Measurements from ENCODE around the gene CCDC27.

Gene CCDC27

DNA sequence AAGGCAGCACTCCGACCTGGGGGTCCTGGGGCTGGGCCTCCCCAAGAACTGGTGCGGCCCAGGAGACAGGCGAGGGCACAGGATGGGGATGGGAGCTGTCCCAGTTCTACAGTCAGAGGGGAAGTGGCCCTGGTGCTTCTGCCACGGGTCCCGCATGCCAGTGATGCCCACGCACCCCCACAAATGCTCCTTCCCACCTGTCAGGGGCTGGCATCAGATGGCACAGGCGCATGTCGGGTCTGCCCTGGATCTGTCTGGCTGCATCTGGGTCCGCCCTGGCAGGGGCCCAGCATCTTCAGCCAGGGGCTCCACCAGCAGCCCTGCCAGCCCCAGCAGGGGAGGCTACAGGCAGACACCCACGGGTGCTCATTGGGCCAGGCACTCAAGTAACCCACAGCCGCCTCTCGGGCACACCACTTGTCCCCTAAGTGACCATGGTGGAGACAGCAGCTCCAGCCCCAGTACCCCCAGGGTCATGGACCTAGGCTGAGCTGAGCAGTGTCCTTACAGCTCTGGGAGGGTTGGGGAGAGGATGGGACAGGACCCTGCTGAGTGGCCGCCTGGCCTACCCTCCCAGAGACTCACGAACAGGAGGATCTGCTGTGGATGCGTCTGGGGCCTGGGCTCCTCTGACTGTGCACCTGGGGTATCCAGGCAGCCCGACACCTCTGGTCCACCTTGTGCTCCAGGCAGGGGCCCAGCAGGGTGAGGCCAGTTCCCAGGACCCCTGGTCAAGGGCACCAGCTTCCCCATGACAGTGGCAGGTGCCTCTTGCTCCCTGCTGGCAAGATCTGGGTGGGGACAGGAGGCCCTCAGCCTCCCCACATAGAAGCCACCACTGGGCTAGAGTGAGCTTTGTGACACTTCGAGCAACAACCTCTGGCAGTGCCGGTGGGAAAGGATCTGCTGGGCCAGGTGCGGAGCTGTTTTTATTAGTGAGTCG lies 25.7 kb downstream of the CCDC27 start:
- no peak for DNase-seq

DNA sequence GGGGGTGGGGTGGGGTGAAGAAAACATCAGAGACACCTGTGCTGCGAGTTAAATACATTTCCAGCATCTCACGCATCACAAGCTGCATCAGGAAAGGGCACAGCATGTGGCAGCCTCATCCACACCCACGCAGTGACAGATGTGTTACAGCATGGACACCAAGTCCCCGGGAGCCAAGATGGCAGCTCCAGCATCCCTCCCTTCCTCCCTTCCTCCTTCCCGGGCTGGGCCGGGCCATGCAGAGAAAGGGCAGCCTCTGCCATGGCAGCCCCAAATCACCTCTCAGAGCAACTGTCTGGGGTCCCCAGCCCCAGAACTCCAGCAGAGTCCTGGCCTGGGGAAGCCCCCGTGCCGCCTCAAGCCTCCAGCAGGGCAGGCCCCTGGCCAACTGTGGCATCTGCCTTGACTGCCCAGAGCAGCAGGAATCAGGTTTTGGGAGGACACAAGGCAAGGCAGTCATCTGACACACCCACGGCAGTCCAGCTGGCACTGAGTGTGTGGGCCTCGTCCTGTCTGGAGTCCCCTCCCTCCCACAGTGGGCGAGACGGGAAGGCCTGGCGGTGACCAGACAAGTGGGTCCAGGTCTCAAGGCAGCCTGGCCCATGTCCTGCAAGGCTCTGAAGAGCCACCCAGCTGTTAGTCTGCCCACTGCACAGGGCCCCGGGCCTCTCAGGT lies 26.5 kb downstream of the CCDC27 start:
- no peak for DNase-seq

DNA sequence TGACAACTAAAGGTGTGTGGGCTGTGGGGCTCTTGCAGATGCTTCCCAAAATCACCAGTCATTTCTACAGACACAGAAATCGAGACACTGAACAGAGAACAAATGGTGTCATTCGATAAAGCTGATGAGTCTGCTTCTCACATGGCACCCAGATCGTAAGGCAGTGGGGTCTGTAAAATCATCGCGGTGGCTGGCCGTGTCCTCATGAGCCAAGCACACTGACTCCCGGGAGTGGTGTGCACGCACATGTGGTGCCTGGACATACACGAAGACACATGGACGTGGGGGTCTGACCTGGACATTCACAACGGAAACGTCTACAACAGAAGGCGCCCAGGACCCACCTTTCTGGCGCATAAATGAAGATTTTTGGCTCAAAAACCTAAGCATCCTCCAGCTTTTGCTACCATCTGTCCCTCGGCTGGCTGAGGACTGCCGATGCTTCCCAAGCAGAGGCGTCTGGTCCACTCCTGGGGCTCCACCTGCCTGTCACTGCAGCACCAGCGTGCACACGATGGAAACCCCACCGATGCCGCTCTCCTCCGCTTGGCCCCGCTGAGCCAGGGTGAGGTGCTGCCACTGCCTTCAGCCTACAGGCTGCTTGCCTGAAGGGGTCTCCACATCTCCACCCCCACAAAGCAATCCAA lies 27.1 kb downstream of the CCDC27 start:
- DNase-seq, result no peak

DNA sequence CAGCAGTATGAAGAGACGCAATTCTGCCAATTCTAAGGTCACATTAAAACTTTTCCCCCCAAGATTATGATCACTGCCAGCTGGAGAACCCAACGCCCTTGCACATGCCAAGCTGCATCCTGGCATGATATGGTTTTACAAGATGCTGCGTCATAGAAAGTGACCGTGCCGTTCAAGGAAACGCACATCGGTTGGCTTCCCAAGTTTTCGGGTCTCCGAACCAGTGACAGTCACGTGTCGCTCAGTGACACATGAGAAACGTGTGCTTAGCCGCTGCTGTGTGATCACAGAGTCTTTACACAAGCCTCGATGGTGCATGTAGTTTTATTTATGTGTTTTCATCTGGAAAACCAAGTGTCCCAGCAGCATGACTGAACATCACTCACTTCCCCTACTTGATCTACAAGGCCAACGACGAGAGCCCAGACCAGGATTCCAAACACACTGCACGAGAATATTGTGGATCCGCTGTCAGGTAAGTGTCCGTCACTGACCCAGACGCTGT lies 27.7 kb downstream of the CCDC27 start:
- DNase-seq, result no peak

DNA sequence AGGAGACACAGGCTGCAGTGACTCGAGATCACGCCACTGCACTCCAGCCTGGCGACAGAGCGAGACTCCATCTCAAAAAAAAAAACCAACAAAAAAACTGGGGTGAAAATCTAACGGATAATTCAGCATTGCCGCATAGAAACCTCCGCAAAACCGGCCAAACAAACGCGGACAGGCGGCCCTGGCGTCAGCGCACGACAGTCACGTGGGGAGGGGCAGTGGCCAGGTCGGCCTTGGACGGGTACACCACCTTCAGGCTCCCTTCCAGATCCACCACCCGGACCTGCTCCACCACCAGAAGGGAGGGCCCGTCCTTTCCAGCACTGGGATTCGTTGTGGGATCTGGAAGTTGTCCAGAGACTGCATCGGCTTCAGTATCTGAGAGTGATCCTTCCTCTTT lies 28.7 kb downstream of the CCDC27 start:
- no peak for DNase-seq

DNA sequence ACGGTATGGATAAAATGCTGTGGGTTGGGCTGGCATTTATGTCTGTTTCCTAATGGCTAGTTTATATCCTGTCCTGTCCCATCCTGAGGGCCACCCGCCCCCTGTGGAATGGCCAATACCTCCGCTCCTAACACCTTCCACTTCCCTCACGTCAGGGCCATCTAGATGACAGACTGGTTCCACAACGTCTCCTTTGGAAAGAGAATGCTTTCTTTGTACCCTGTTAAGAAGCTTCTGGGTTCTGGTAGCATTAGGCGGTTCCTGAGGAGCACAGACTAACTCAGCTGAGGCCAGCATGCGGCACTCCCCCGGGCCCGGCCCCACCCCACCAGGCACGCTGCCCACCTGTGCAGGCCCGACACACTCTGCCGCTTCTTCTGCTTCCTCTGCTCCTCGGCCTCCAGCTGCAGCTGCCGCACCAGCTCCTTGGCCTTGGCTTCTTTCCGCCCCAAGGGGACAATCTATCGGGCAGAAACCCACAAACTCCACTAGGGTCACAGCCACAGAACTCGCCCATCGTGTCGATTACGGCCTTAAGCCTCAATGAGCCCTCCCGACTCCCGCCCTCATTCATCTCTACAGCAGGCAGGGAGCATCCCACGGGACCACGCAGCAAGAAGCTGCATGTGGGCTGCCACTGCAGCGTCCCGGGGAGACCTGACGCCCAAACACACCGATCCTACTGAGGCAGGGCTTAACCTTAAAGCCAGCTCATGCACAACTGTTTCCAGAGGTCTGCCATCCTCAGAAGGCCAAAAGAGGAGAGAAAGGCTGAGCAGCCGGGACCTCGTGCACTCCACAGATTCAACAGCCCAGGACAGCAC lies 31.6 kb downstream of the CCDC27 start:
- no peak for DNase-seq

DNA sequence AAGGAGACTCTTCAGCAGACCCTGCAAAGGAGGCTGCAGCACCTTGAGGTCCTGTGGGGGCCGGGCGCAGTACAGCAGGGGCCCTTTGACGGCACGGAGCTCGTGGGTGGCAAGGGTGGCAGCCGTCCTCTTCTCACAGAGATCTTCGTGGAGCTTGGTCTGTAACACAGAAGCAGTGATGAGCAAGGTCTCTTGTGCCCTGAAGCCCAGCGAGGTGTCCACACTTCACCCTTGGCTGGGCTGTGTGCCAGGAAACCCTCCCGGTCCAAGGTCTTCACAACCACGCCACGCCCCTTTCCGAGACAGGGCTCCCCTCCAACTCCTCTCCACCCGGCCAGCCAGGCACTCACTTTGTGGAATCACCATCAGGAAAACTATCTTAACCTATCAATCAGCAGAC lies 32.8 kb downstream of the CCDC27 start:
- DNase-seq, result no peak

DNA sequence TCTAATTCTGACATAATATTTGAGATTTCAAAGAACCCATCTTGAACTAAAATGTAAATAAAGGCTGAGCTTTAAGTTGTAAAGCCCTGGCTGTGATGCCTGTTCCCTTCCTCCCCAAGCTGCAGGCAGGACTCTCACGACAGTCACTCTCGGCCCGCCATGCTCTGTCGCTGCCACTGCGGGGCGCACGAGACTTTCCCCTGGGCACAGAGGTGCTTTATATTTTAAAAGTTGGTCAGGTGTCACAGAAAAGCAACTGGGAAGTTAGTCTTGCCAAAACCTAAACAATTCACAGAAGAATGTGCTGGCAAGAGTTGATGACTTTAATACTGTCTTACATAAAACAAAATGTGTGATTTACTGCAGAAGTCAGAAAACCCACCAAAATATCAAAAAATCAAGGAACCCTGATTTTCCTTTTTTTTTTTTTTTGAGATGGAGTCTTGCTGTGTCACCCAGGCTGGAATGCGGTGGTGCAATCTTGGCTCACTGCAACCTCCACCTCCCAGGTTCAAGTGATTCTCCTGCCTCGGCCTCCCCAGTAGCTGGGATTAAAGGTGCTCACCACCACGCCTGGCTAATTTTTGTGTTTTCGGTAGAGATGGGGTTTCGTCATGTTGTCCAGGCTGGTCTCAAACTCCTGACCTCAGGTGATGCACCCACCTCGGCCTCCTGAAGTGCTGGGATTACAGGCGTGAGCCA lies 33.4 kb downstream of the CCDC27 start:
- DNase-seq, result peak; percentile 37

DNA sequence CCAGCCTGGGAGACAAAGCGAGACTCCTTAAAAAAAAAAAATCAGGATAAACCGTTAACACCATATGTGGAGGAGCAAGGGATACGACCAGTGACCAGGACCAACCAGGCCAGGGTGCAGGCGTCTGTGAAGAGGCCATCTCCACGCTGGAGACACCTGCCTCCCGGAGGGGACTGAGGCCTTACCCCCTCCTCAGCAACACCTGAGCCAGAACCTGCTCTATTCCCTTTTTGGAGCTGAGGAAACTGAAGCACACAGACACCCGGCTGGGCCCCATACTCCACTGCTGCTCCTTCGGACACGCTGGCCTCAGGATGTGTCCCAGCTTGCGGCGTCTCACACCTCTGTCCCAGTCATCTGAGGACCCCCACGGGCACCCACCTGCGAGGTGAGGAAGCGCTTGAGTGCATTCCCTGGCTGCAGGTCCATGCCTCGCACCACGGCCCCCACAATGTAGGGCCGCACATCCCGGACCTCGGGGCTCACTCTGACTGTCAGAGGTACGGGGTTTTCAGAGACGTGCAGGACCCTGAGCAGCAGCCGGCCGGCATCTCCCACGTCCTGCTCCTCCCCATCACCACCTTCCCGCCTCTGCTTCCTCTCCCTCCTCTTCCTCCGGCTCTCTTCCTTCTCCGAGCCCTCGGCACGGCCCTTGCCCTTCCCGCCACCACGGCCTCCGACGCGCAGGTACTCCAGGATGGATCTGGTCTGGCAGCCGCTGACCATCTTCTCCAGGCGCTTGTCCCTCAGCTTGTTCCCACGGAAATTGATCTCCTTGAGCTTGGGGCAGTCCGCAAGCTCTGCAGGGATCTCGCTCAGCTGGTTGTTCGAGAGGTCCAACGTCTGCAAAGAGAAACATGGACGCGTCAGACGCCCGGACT lies 34.5 kb downstream of the CCDC27 start:
- DNase-seq, result no peak

DNA sequence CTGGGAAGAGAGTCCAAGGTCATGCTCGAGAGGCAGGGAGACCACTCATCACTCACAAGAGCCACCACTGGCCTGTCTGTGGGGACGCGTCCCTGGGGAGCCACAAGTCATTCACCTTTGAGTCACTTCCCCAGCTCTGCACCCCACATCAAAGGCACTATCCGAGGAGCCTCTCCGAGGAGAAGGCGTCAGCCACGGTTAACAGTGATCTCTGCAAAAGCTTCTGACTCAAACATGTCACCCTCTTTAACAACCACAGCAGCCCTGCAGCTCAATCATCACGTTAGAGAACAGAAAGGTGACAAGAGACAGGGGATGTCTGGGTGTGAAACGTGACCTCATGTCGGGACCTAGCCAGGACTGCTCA lies 35.1 kb downstream of the CCDC27 start:
- DNase-seq, result peak; percentile 89

DNA sequence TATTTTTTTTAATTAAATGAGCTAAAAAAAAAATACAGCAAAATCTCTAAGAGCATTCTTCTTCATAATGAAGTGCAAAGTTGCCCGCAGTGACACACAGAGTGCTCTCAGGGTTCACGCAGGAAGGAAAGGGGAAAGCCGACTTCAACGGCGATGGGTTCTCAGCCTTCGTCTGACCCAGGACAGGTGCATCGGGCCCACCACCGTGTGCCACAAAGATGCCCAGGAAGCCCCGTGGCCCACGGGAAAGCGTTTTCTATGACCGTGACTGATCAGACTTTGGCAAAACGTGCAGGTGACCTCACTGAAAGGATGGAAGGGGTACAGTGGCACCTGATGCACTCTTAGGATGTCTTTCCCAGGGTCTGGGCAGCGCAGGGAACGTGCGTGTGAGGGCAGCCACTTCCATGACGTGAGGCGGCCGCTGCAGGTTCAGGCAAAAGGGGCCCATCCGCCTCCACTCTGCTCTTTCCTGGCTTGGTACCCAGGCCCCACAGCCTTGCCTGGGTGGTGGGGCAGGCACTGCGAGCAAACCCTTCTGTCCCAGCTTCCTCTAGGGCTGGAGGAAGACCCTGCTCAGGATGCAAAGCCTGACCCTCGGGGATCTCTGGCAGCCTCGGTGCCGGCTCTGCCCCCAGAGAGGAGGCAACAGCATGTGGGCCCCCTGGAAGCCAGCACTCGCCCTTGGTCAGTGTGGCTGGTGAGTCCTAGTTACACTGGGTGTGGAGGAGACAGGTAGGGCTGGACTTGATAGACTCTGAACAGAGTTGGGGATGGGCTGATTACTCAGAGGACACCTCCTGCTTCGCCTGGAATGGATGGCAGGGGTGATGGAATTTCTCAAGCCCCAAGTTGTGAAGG lies 35.7 kb downstream of the CCDC27 start:
- DNase-seq, result no peak

DNA sequence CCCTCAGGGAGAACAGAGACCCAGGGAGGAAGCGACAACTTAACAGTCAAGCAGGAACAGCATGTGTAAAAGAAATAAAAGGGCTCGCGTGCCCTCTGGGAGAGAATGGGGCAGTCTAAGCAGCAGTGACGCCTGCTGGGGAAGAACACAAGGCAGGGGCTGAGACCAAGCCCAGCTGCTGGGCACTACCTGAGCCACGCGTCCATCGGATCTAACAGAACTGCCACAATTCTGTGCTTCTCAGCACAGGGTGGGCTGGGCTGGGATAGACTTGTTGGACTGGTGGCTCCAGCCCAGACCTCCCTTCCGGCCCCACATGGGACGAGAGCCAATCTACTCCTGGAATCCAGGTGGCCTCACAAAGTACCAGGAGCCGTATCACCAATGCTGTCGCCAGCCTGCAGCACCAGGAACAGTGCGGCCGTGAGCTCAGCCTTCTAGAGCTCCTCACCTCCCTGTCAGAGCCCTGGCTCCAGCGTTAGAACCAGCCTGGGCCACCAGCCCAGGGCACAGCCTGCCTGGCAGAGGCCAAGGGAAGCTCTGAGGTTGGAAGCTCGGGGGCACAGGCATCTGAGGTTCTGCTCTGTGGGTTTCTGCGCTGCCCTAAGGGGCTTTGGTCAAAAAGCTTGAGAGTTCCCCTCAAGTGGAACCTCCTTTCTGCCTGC lies 36.6 kb downstream of the CCDC27 start:
- no peak for DNase-seq

DNA sequence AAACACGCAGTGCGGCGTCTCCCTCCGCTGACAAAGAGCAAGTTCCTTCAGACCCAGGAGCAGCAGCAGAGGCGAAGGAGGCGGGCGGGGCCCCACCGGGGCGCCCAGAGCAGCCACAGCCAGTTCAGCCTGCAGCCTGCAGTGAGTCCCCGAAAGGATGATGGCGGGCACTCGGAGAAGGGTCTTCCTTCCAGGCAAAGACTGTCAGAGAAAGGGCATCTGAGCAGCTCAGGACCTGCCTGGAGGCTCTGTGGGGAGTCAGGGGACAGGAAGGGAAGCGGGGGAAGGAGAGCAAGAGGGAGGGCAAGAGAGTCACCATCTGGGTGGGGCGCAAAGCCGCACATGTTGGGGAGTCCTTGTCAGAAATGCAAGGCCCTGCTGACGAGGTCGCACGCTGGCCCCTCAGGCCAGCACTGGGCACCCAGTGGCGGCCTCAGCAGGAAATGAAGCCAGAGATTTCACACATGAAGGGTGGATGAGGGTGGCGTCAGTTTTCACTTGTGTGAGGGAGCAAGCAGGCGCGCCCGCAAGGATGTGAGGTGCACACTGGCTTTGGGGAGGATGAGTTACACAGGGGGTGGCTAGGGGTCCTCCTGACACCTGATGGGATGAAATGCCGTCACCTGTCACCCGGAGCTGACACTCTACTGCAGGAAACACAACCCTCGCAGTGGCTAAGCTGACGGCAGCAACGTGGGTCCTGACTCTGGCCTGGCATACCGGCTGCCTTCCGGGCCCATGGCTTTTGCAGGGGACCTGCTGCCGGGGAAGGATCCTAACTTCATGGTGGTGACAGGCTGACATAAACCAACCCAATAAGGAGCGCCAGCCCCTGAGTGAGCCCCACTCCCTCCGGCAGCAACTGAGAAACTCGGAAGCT lies 37.4 kb downstream of the CCDC27 start:
- no peak for DNase-seq

DNA sequence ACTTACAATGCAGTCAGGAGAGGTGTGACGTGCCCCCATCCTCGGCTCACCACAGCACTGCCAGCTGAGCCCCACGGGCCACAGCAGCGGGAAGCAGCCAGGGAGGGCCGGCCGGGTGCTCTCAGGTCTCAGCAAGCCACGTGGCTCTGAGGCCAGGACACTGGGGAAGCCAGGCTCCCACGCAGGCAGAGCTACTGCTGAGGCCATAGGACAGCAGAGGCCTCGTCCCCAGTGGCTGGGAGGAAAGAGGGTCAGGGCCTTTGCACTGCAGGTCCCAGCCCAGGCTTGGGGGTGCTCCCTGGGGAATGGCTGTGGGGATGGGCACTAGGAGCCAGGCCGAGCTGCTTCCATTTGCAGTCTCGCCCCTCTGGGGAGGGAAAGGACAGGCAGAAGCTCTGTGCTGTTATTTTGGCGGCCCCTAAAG lies 38.3 kb downstream of the CCDC27 start:
- no peak for DNase-seq

DNA sequence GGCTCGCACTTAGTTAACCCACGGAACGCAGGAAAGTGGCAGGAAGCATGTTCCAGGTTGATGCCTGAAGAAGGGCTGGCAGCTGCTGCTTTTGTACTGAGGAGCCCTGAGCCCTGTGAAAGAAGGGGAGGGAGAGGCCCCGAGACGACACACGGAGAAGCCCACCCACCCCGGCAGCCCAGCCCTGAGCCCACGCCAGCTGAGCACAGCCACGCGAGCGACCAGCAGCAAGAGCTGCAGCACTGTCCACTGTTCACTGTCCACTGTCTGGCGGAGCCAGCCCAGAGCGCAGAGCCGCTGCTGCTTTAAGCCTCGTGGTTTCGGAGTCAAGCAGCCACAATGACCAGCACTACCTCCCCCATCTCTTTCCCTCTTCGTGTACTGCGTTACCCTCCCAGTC lies 38.7 kb downstream of the CCDC27 start:
- no peak for DNase-seq

DNA sequence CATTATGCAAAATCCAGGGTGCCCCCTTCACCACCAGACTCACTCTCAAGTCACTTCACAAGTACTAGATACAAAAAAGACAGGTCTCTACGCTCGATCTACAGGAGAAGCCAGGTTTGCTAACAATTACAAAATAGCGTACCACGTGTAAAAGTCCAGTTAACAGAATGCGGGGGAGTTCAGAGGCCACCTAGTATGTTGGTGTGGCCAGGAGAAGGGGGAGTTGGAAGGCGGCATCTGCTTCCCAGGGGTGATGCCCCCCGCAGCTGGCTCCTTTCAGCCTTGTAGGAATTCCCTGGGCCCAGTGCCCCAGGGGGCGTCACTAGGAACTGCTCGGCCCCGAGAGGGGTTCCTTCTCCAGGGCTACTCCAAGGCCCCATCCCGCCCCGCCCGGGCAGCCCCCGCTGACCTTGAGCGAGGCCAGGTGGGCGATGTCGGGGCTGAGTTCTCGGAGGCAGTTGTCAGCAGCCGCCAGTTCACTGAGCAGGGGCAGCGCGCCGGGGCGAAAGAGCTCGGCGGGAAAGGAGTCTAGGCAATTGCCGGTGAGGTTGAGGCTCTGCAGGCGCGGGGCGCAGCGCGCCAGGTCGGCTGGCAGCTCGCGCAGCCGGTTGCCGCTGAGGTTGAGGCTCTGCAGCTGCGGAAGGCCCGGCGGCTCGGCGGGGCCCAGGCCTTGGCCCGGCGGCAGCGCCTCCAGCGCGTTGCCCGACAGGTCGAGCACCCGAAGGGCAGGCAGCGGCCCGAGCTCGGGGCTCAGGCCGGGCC lies 43.4 kb downstream of the CCDC27 start:
- peak; percentile 20 for DNase-seq

DNA sequence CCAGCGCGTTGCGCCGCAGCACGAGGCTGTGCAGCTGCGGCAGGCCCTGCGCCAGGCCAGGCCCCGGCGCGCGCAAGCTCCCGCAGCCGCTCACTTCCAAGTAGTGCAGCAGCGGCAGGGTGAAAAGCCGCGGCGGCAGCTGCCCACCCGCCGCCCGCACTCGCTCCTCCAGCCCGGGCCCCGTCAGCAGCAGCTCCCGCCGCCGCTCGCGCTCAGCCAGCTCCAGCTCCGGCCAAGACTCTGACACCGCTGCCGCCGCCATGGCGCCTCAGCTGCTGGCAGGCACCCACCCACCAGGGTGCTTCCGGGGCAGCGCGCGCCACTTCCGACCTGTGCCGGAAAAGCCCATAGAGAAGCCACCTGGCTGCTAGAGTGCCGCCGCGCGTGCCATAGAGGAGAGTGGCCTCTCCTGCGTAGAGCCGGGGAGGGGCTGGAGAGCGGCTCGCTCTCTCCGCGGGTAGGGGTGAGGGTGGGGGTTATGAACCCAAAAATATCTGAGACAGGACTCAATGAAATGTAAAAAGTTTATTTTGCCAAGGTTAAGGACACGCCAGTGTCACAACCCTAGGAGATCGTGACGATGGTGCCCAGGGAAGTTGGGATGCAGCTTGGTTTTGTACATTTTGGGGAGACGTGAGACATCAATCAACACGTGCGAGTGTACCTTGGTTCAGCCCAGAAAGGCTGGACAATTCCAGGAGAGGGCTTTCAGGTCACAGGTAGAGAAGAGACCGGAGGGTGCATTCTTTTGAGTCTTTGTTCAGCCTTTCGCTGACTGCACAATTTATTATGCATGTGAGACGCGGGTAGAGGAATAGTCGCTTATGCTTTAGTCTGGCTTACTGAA lies 44.2 kb downstream of the CCDC27 start, which contains the start of gene LRRC47:
TSS of gene LRRC47 (minus strand) at position 284 of the 847 bp plus-strand sequence. CDS start at position 262, 22 bp downstream.
- DNase-seq, result peak; percentile 97

Data from activated CD4-positive, alpha-beta T cell treated with anti-CD3 and anti-CD28 coated beads, Interleukin-2, Interleukin-6, amounts not matched to agents 100 ng/mL and 50 ng/mL, durations not matched to agents 16 hours and 8 hours (primary cell).